GM23338 (cell line): ENCODE results near the gene KIF2A. TPM values are rescaled to one million over a fixed set of nuclear protein-coding genes. Genes with fewer than 3 reads are reported as not detected.

Source experiments
- ATAC-seq: fragments of 200-7000 bp; cut with Tn5 transposase; 3 replicates; pipeline ENCODE4 v1.9.1; 2020
- DNase-seq: peaks from one replicate; pipeline ENCODE4 v3.0.0-alpha.2; 2015; ENCODE audit warnings: low spot score
- H2AFZ ChIP-seq: fragments of 200-600 bp; sonication (generic); 2 replicates; pipeline ENCODE4 v1.8.0; 2016; ENCODE audit warnings: antibody characterized with exemption, mild to moderate bottlenecking, moderate library complexity
- H3F3A ChIP-seq: fragments of 200-600 bp; sonication (generic); replicated peaks from 2 replicates; pipeline ENCODE4 v1.8.0; 2017; ENCODE audit warnings: antibody characterized with exemption, mixed run types, low read depth
- H3K27ac ChIP-seq: fragments of 200-600 bp; sonication (generic); 2 replicates; pipeline ENCODE4 v1.6.1; 2016; ENCODE audit warnings: low read depth
- H3K27me3 ChIP-seq: fragments of 200-600 bp; sonication (generic); 2 replicates; pipeline ENCODE4 v1.8.0; 2016; ENCODE audit warnings: mild to moderate bottlenecking, mixed run types, moderate library complexity; ENCODE audit not compliant: insufficient read depth
- H3K36me3 ChIP-seq: fragments of 200-600 bp; sonication (generic); 2 replicates; pipeline ENCODE4 v1.8.0; 2016; ENCODE audit warnings: mild to moderate bottlenecking; ENCODE audit not compliant: insufficient read depth
- H3K4me1 ChIP-seq: fragments of 200-600 bp; sonication (generic); 2 replicates; pipeline ENCODE4 v1.8.0; 2016; ENCODE audit warnings: mild to moderate bottlenecking, moderate library complexity; ENCODE audit not compliant: insufficient read depth
- H3K4me2 ChIP-seq: fragments of 200-600 bp; sonication (generic); 2 replicates; pipeline ENCODE4 v1.7.1; 2017; ENCODE audit warnings: mixed run types
- H3K4me3 ChIP-seq: fragments of 200-600 bp; sonication (generic); 2 replicates; pipeline ENCODE4 v1.6.1; 2016; ENCODE audit warnings: mixed run types
- H3K79me2 ChIP-seq: fragments of 200-600 bp; sonication (generic); replicated peaks from 2 replicates; pipeline ENCODE4 v1.8.0; 2017; ENCODE audit warnings: mild to moderate bottlenecking; ENCODE audit not compliant: insufficient read depth
- H3K9me2 ChIP-seq: fragments of 200-600 bp; sonication (generic); 2 replicates; pipeline ENCODE4 v1.8.0; 2017; ENCODE audit not compliant: insufficient read depth
- H4K20me1 ChIP-seq: fragments of 200-600 bp; sonication (generic); replicated peaks from 2 replicates; pipeline ENCODE4 v1.8.0; 2017; ENCODE audit warnings: mild to moderate bottlenecking; ENCODE audit not compliant: insufficient read depth
- H3K27ac Mint-ChIP-seq: 2 replicates; pipeline ENCODE4 v1.8.0; 2020; ENCODE audit warnings: inconsistent platforms, mild to moderate bottlenecking, moderate library complexity, mixed read lengths
- H3K27me3 Mint-ChIP-seq: 3 replicates; pipeline ENCODE4 v1.8.0; 2022; ENCODE audit warnings: low read depth, mild to moderate bottlenecking, moderate library complexity, mixed read lengths, inconsistent platforms; ENCODE audit not compliant: insufficient read depth, poor library complexity
- H3K36me3 Mint-ChIP-seq: 3 replicates; pipeline ENCODE4 v1.8.0; 2021; ENCODE audit warnings: low read depth, mild to moderate bottlenecking, inconsistent platforms, moderate library complexity, mixed read lengths
- H3K4me1 Mint-ChIP-seq: 3 replicates; pipeline ENCODE4 v1.8.0; 2020; ENCODE audit warnings: mild to moderate bottlenecking, inconsistent platforms, mixed read lengths
- H3K4me3 Mint-ChIP-seq: 3 replicates; pipeline ENCODE4 v1.8.0; 2021; ENCODE audit warnings: moderate library complexity, mild to moderate bottlenecking, inconsistent platforms, mixed read lengths
- H3K9me3 Mint-ChIP-seq: 3 replicates; pipeline ENCODE4 v1.8.0; 2020; ENCODE audit warnings: moderate library complexity, mild to moderate bottlenecking, inconsistent platforms, mixed read lengths
- CREB1 ChIP-seq: fragments of 250-450 bp; sonication (Bioruptor Pico); IDR thresholded peaks from 2 replicates; pipeline ENCODE4 v1.5.0; 2020; ENCODE audit warnings: low read depth, mild to moderate bottlenecking, moderate library complexity
- CTCF ChIP-seq, 2 experiments: fragments of 200-600 bp in 1 of 2; sonication (generic) in 1 of 2; conservative IDR thresholded peaks; 2 replicates each; pipeline versions ENCODE4 v1.5.1 to v1.6.1; 2016 to 2017; ENCODE audit warnings: antibody characterized with exemption in 2 of 2, low read depth in 2 of 2, mild to moderate bottlenecking in 2 of 2, moderate library complexity in 1 of 2
- ETS1 ChIP-seq: IDR thresholded peaks from 2 replicates; pipeline ENCODE4 v1.6.1; 2016; ENCODE audit warnings: antibody characterized with exemption
- EZH2 ChIP-seq: fragments of 200-600 bp; sonication (generic); IDR thresholded peaks from one replicate; pipeline ENCODE4 v1.8.0; 2017; ENCODE audit warnings: antibody characterized with exemption, mild to moderate bottlenecking, low read depth; ENCODE audit not compliant: unreplicated experiment
- EZH2phosphoT487 ChIP-seq: fragments of 200-600 bp; sonication (generic); IDR thresholded peaks from one replicate; pipeline ENCODE4 v1.8.1; 2018; ENCODE audit warnings: antibody characterized with exemption; ENCODE audit not compliant: unreplicated experiment
- JUNB ChIP-seq: IDR thresholded peaks from one replicate; pipeline ENCODE4 v1.6.1; 2016; ENCODE audit warnings: antibody characterized with exemption; ENCODE audit not compliant: unreplicated experiment
- NANOG ChIP-seq: IDR thresholded peaks from 2 replicates; pipeline ENCODE4 v1.6.1; 2016; ENCODE audit warnings: antibody characterized with exemption, borderline replicate concordance
- POLR2AphosphoS5 ChIP-seq: IDR thresholded peaks from 2 replicates; pipeline ENCODE4 v1.6.1; 2016; ENCODE audit warnings: antibody characterized with exemption, low read depth
- ZNF114 ChIP-seq: fragments of 250-450 bp; sonication (Bioruptor Pico); IDR thresholded peaks from 2 replicates; pipeline ENCODE4 v1.5.0; 2020; ENCODE audit warnings: mild to moderate bottlenecking, moderate library complexity
- ZNF331 ChIP-seq: fragments of 250-450 bp; sonication (Bioruptor Pico); IDR thresholded peaks from 2 replicates; pipeline ENCODE4 v1.5.0; 2020; ENCODE audit warnings: low read depth, mild to moderate bottlenecking, moderate library complexity
- ZNF462 ChIP-seq: fragments of 250-450 bp; sonication (Bioruptor Pico); IDR thresholded peaks from 2 replicates; pipeline ENCODE4 v1.5.0; 2020; ENCODE audit warnings: mild to moderate bottlenecking, moderate library complexity
- polyA plus RNA-seq: library from polyadenylated mRNA; unstranded; fragments of >200 nt; fragmentation: Nextera tagmentation; extraction: Ambion mirVana; gene quantifications from 2 replicates; pipeline ENCODE4 v1.2.1, GENCODE V29; 2016
- total RNA-seq: library from RNA; depleted of rRNA; stranded (reverse); fragments of >200 nt; shearing (Covaris generic); gene quantifications from 2 replicates; pipeline ENCODE4 v1.2.3, GENCODE V29; 2014

Gene KIF2A
- total and polyA plus RNA-seq, 2 experiments from 2014 or later = 120 to 122 TPM

- Mint-ChIP-seq H3K4me3 (no peak overlapping the region), H3K4me1 (no peaks in the 10 kb centered on the region), H3K36me3 (peaks cover 57% of the 10 kb centered on the region), H3K9me3 (no peaks in the 10 kb centered on the region), H3K27ac (no peak overlapping the region), H3K27me3 (no peaks in the 10 kb centered on the region)
- Histone ChIP-seq H3K27me3 (no peaks in the 10 kb centered on the region), H4K20me1 (no peaks in the 10 kb centered on the region), H3K4me3 (no peak overlapping the region), H2AFZ (no peak overlapping the region), H3K9me2 (no peaks in the 10 kb centered on the region), H3K36me3 (peaks cover 46% of the 10 kb centered on the region), H3K4me1 (no peaks in the 10 kb centered on the region), H3K79me2 (no peaks in the 10 kb centered on the region), H3F3A (no peaks in the 10 kb centered on the region), H3K27ac (no peak overlapping the region), H3K4me2 (no peak overlapping the region)
- ATAC-seq = no peak
- no peak for DNase-seq
- TF ChIP-seq CTCF (conservative IDR thresholded peaks at IDR 0.05; ENCODE audit: low read depth in 2 of 2) (no peak), EZH2phosphoT487 (peak; percentile 20)
Observed at GRCh38 chr5:62362701-62363100, 56.7 kb downstream of the KIF2A start.

- no peaks in the 10 kb centered on the region for H3K4me1 ChIP-seq
- no peak overlapping the region for H3K4me3 ChIP-seq
- H2AFZ ChIP-seq = no peak overlapping the region
- H3K9me2 ChIP-seq = no peaks in the 10 kb centered on the region
- no peaks in the 10 kb centered on the region for H3K79me2 ChIP-seq
- no peak overlapping the region for H3K4me2 ChIP-seq
- Mint-ChIP-seq H3K27ac (no peak overlapping the region), H3K27me3 (peaks cover 1% of the 10 kb centered on the region), H3K4me1 (no peaks in the 10 kb centered on the region), H3K36me3 (peaks cover 56% of the 10 kb centered on the region), H3K4me3 (no peak overlapping the region), H3K9me3 (no peaks in the 10 kb centered on the region)
- ATAC-seq = no peak
- H3K27ac ChIP-seq = no peak overlapping the region
- H3K36me3 ChIP-seq = peaks cover 29% of the 10 kb centered on the region
- peaks cover 10% of the 10 kb centered on the region; the same call in 1 of the 2 replicates for H4K20me1 ChIP-seq
- no peaks in the 10 kb centered on the region for H3K27me3 ChIP-seq
- no peaks in the 10 kb centered on the region for H3F3A ChIP-seq
- DNase-seq = no peak
- no peak for TF ChIP-seq POLR2AphosphoS5
- no peak for TF ChIP-seq CREB1
- TF ChIP-seq NANOG = no peak
- TF ChIP-seq ZNF114 (CRISPR knock-in tag) = no peak
- no peak for TF ChIP-seq EZH2phosphoT487
- TF ChIP-seq JUNB = no peak
- TF ChIP-seq CTCF (conservative IDR thresholded peaks at IDR 0.05; ENCODE audit: low read depth in 2 of 2) = no peak
- no peak for TF ChIP-seq ZNF331 (CRISPR knock-in tag)
- no peak for TF ChIP-seq ETS1
- no peak for TF ChIP-seq ZNF462 (CRISPR knock-in tag)
- no peak for TF ChIP-seq EZH2
Observed at GRCh38 chr5:62369039-62369438, 63.0 kb downstream of the KIF2A start.
